Measurements from ENCODE around the gene SIPA1L3.

Gene SIPA1L3

GRCh38 chr19:37953171-37953917 lies 46.3 kb downstream of the SIPA1L3 start:
- DNase-seq (ENCODE audit: low read depth) = peak; percentile 27

GRCh38 chr19:37953918-37954303 lies 46.9 kb downstream of the SIPA1L3 start:
- no peak overlapping the region for H3K4me3 ChIP-seq (ENCODE audit: control insufficient read depth, low read depth, low read length)
- no peak for DNase-seq (ENCODE audit: low read depth)
- no peak for TF ChIP-seq CTCF (conservative IDR thresholded peaks at IDR 0.05; ENCODE audit: control insufficient read depth, insufficient read depth, low read depth, low read length)

More at GRCh38 chr19:37953171-37953917, 46.3 kb downstream of the SIPA1L3 start:
- H3K4me3 ChIP-seq (ENCODE audit: control insufficient read depth, low read depth, low read length) = no peak overlapping the region
- TF ChIP-seq CTCF (conservative IDR thresholded peaks at IDR 0.05; ENCODE audit: control insufficient read depth, insufficient read depth, low read depth, low read length) = no peak

- TF ChIP-seq CTCF (conservative IDR thresholded peaks at IDR 0.05; ENCODE audit: control insufficient read depth, insufficient read depth, low read depth, low read length) = no peak
- no peak for DNase-seq (ENCODE audit: low read depth)
- no peak overlapping the region for H3K4me3 ChIP-seq (ENCODE audit: control insufficient read depth, low read depth, low read length)
These were observed 47.4 kb downstream of the SIPA1L3 start for GRCh38 chr19:37954421-37954874.

GRCh38 chr19:37955986-37956385 lies 49.0 kb downstream of the SIPA1L3 start:
- no peak overlapping the region for H3K4me3 ChIP-seq (ENCODE audit: control insufficient read depth, low read depth, low read length)
- no peak for DNase-seq (ENCODE audit: low read depth)
- no peak for TF ChIP-seq CTCF (conservative IDR thresholded peaks at IDR 0.05; ENCODE audit: control insufficient read depth, insufficient read depth, low read depth, low read length)

GRCh38 chr19:37957176-37957575 lies 50.2 kb downstream of the SIPA1L3 start:
- TF ChIP-seq CTCF (conservative IDR thresholded peaks at IDR 0.05; ENCODE audit: control insufficient read depth, insufficient read depth, low read depth, low read length) = no peak
- DNase-seq (ENCODE audit: low read depth) = no peak
- no peak overlapping the region for H3K4me3 ChIP-seq (ENCODE audit: control insufficient read depth, low read depth, low read length)

GRCh38 chr19:37959665-37960114 lies 52.7 kb downstream of the SIPA1L3 start:
- H3K4me3 ChIP-seq (ENCODE audit: control insufficient read depth, low read depth, low read length) = no peak overlapping the region
- no peak for TF ChIP-seq CTCF (conservative IDR thresholded peaks at IDR 0.05; ENCODE audit: control insufficient read depth, insufficient read depth, low read depth, low read length)
- DNase-seq (ENCODE audit: low read depth) = no peak

Measured in fibroblast of mammary gland (primary cell).